ENCODE data around the gene MUC13.

Gene MUC13

GRCh38 chr3:124895756-124896155 is 38.8 kb downstream of the MUC13 start:
- H3K9me3 ChIP-seq (replicated peaks in 1 of 11), result no peaks in the 10 kb centered on the region

DNA sequence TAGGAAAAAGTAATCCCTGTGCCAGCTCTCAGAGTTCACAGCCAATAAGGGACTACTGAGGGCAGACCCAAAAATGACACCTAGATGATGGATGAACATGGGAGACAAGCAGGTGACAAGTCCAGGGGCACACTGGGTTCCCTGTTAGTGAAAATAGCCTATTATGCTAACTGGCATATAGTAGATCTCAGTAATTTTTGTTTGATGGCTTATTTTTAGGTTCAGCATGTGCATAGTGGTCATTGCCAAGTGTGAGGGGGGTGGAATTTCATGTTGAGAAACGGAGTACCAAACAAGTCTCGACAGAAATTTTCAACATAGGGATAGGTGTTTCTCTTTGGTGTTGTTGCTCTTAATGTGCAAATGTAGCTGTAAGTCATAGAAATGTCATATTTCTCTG is 41.0 kb downstream of the MUC13 start:
- Histone ChIP-seq H3K4me1 (peaks cover 0 to 15% (median 0%) of the 10 kb centered on the region in 10 experiments; a peak in 6 of 20 replicates), H3K36me3 (no peaks in the 10 kb centered on the region), H3K4me2 (no peak overlapping the region), H4K20me1 (no peaks in the 10 kb centered on the region), H3K27ac (no peak overlapping the region), H3K9ac (no peak overlapping the region), H3K9me3 (replicated peaks in 1 of 11) (no peaks in the 10 kb centered on the region), H3K4me3 (no peak overlapping the region), H3K27me3 (peaks cover 7 to 20% (median 14%) of the 10 kb centered on the region in 11 experiments; a peak in 21 of 22 replicates)
- no peak for TF ChIP-seq Cebpa-rat (IDR thresholded peaks at IDR 0.05)

More at GRCh38 chr3:124895756-124896155, 38.8 kb downstream of the MUC13 start:
- peaks cover 0 to 11% (median 0%) of the 10 kb centered on the region in 10 experiments; a peak in 6 of 20 replicates for H3K4me1 ChIP-seq
- H3K4me2 ChIP-seq, result no peak overlapping the region
- peaks cover 0 to 5% (median 0%) of the 10 kb centered on the region in 11 experiments; a peak in 1 of 22 replicates for H3K27me3 ChIP-seq
- TF ChIP-seq Cebpa-rat (IDR thresholded peaks at IDR 0.05), result no peak
- no peak overlapping the region for H3K27ac ChIP-seq
- H3K36me3 ChIP-seq, result no peaks in the 10 kb centered on the region
- H3K4me3 ChIP-seq, result no peak overlapping the region
- no peaks in the 10 kb centered on the region for H4K20me1 ChIP-seq
- H3K9ac ChIP-seq, result no peak overlapping the region

DNA sequence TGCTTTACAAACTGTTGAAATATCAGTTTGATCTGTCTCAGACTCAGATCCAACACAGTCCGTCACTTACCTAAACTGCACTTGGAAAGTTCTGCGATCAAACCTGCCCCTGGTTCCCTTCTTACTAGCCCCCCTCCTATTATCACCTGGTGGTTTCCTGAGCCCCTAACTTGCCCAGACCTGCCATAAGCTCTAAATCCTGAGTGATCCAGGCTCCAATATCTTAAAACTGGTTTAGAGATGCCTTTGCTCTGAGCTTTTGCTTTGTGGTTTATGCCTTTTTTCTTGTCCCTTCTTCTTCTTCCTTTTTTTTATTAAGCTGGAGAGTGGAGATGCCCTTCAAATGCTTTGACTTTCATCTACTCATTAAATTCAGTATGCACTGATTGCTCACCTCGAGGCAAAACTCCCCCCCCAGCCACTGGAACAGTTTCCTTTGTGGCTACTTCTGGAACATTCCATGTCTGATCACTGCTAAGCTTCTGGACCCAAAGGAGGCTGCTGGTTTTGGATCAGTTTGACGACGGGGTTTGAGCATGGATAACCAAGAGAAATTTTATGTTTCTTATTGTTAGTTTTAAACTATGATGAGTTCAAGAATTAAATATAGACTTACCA is 43.9 kb downstream of the MUC13 start:
- no peak for TF ChIP-seq Cebpa-rat (IDR thresholded peaks at IDR 0.05)
- H3K9me3 ChIP-seq (replicated peaks in 1 of 11), result no peaks in the 10 kb centered on the region
- peaks cover 0 to 19% (median 0%) of the 10 kb centered on the region in 11 experiments; a peak in 9 of 22 replicates for H4K20me1 ChIP-seq
- H3K36me3 ChIP-seq, result no peaks in the 10 kb centered on the region
- H3K4me3 ChIP-seq, result no peak overlapping the region
- H3K4me2 ChIP-seq, result peak overlapping the region in 3 of 11 experiments; percentile 25 to 40 (median 36); a peak in 5 of 22 replicates
- no peak overlapping the region for H3K27ac ChIP-seq
- H3K9ac ChIP-seq, result no peak overlapping the region
- peaks cover 29 to 48% (median 42%) of the 10 kb centered on the region in 11 experiments for H3K27me3 ChIP-seq
- peaks cover 9 to 26% (median 17%) of the 10 kb centered on the region in 10 experiments; a peak in 19 of 20 replicates for H3K4me1 ChIP-seq

DNA sequence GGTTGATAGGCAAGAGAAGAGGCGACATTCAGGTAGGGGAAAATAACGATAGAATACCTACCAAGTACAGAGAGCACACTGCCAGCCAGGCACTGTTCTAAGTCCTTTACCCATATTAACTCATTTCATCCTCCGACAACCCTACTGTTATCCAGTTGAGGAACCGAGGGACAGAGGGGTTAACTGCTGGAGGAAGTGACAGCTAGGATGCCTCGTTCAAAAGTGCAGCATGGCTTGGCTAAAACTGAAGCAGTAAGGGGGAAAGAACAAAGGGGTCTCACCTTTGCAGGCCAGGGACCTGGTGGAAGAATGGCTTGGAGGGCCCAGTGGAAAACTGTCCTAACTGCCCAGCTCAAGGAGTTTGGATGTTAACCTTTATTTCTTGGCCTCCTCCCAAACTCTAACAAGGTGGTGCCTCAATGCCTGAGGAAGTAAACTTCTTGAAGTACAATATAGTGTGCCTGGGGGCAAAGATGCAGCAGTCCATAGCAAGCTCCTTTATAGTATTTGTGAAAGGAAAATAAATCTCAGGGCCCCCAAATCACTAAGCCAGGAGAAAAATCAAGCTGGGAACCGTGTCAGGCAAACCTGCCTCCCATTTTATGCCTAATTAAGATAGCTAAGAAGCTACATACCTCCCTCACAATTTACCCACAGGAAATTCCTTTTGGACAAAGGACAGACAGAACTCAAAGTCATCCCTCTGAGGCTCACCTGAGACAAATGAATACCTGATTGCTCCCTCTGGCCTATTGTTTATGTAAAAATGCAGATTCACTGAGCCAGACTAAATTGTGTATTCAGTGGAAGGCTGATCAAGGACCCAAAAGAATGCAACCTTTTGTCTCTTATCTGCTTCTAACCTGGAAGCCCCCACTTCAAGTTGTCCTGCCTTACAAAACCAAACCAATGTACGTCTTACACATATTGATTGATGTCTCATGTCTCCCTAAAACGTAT is 45.8 kb downstream of the MUC13 start:
- no peak for TF ChIP-seq Cebpa-rat (IDR thresholded peaks at IDR 0.05)
- Histone ChIP-seq H4K20me1 (peaks cover 0 to 22% (median 0%) of the 10 kb centered on the region in 11 experiments; a peak in 10 of 22 replicates), H3K9me3 (replicated peaks in 1 of 11) (no peaks in the 10 kb centered on the region), H3K9ac (no peak overlapping the region), H3K27me3 (peaks cover 44 to 67% (median 62%) of the 10 kb centered on the region in 11 experiments), H3K36me3 (no peaks in the 10 kb centered on the region), H3K4me1 (peaks cover 12 to 45% (median 23%) of the 10 kb centered on the region in 10 experiments; a peak in 19 of 20 replicates), H3K27ac (no peak overlapping the region), H3K4me2 (0 out of 22 replicates have a peak overlapping the region, but pooled peaks of 1 of the 11 experiments have one; percentile 90), H3K4me3 (no peak overlapping the region)

GRCh38 chr3:124887932-124888298 is 46.6 kb downstream of the MUC13 start:
- Histone ChIP-seq H3K4me1 (peaks cover 12 to 50% (median 23%) of the 10 kb centered on the region in 10 experiments; a peak in 19 of 20 replicates), H3K9me3 (replicated peaks in 1 of 11) (no peaks in the 10 kb centered on the region), H3K4me2 (peak overlapping the region; percentile 83 to 100 (median 98)), H3K27ac (no peak overlapping the region), H3K27me3 (peaks cover 44 to 76% (median 70%) of the 10 kb centered on the region in 11 experiments), H3K4me3 (peak overlapping the region; percentile 68 to 82 (median 76); a peak in 19 of 20 replicates), H3K9ac (peak overlapping the region in 2 of 11 experiments; percentile 79 to 80; a peak in 3 of 22 replicates), H3K36me3 (no peaks in the 10 kb centered on the region), H4K20me1 (peaks cover 0 to 22% (median 0%) of the 10 kb centered on the region in 11 experiments; a peak in 11 of 22 replicates)
- no peak for TF ChIP-seq Cebpa-rat (IDR thresholded peaks at IDR 0.05)

- peak within 1 kb of the TSS; percentile 57 to 83 (median 74) for H3K9ac ChIP-seq
- peak within 1 kb of the TSS; percentile 68 to 82 (median 76) for H3K4me3 ChIP-seq
- H3K4me1 ChIP-seq, result peaks cover 12 to 50% (median 23%) of the 10 kb centered on the region in 10 experiments; a peak in 19 of 20 replicates
- no peaks in the 10 kb centered on the region for H3K36me3 ChIP-seq
- peak within 1 kb of the TSS; percentile 83 to 100 (median 98) for H3K4me2 ChIP-seq
- H3K9me3 ChIP-seq (replicated peaks in 1 of 11), result no peaks in the 10 kb centered on the region
- H3K27ac ChIP-seq, result peak within 1 kb of the TSS in 8 of 11 experiments; percentile 10 to 73 (median 62); a peak in 12 of 22 replicates
- H3K27me3 ChIP-seq, result peaks cover 44 to 81% (median 76%) of the 10 kb centered on the region in 11 experiments
- no peak for TF ChIP-seq Cebpa-rat (IDR thresholded peaks at IDR 0.05)
- H4K20me1 ChIP-seq, result peaks cover 0 to 22% (median 0%) of the 10 kb centered on the region in 11 experiments; a peak in 11 of 22 replicates
These were observed 47.2 kb downstream of the MUC13 start, which contains the start of gene ITGB5 for GRCh38 chr3:124887177-124887931. ITGB5 (minus strand) TSS chr3:124887365; CDS start chr3:124887000, 365 bp downstream.

GRCh38 chr3:124886168-124887056 is 48.1 kb downstream of the MUC13 start:
- Histone ChIP-seq H3K36me3 (no peaks in the 10 kb centered on the region), H3K27ac (peak overlapping the region in 7 of 11 experiments; percentile 22 to 73 (median 62); a peak in 12 of 22 replicates), H4K20me1 (peaks cover 0 to 22% (median 0%) of the 10 kb centered on the region in 11 experiments; a peak in 11 of 22 replicates), H3K4me2 (peak overlapping the region; percentile 83 to 100 (median 98)), H3K4me1 (peaks cover 12 to 48% (median 23%) of the 10 kb centered on the region in 10 experiments; a peak in 19 of 20 replicates), H3K9me3 (replicated peaks in 1 of 11) (no peaks in the 10 kb centered on the region), H3K27me3 (peaks cover 44 to 85% (median 77%) of the 10 kb centered on the region in 11 experiments), H3K9ac (peak overlapping the region; percentile 57 to 83 (median 74)), H3K4me3 (peak overlapping the region; percentile 68 to 82 (median 76))
- no peak for TF ChIP-seq Cebpa-rat (IDR thresholded peaks at IDR 0.05)
